Fibroblast of lung (primary cell): ENCODE measurements around the gene NDUFB2. TPM values are rescaled to one million over a fixed set of nuclear protein-coding genes. Genes with fewer than 3 reads are reported as not detected.
A peak's percentile ranks its signal among the peaks of the same experiment; 100 is the strongest.

ENCODE experiments used
- DNase-seq, 2 donors: peaks; one replicate each; pipeline versions ENCODE4 v3.0.0 to v3.0.0-alpha.2; 2010; ENCODE audit warnings: low read depth in 2 of 2
- H2AFZ ChIP-seq: 2 replicates; pipeline ENCODE4 v1.5.1; 2012; ENCODE audit warnings: low read length, control low read depth, inconsistent platforms
- H3K27ac ChIP-seq: 2 replicates; pipeline ENCODE4 v1.5.1; 2011; ENCODE audit warnings: low read length, control low read depth; ENCODE audit not compliant: insufficient read depth
- H3K27me3 ChIP-seq: 2 replicates; pipeline ENCODE4 v1.5.1; 2011; ENCODE audit warnings: mild to moderate bottlenecking, low read length; ENCODE audit not compliant: control insufficient read depth, insufficient read depth
- H3K36me3 ChIP-seq: 2 replicates; pipeline ENCODE4 v1.5.1; 2011; ENCODE audit warnings: low read length; ENCODE audit not compliant: control insufficient read depth, insufficient read depth
- H3K4me1 ChIP-seq: 2 replicates; pipeline ENCODE4 v1.5.1; 2011; ENCODE audit warnings: low read length; ENCODE audit not compliant: control insufficient read depth, insufficient read depth; ENCODE audit errors: extremely low read depth
- H3K4me2 ChIP-seq: 2 replicates; pipeline ENCODE4 v1.5.1; 2011; ENCODE audit warnings: low read length, control low read depth; ENCODE audit not compliant: insufficient read depth; ENCODE audit errors: extremely low read depth
- H3K4me3 ChIP-seq, 4 experiments: fragments of 200-600 bp in 1 of 4; sonication (generic) in 1 of 4; replicated peaks in 1 of 4; 2 replicates each; pipeline ENCODE4 v1.5.1; 2011 to 2016; ENCODE audit warnings: low read length in 4 of 4, low read depth in 3 of 4, mild to moderate bottlenecking in 3 of 4, control low read depth in 2 of 4, inconsistent platforms in 1 of 4, mixed read lengths in 1 of 4; ENCODE audit not compliant: insufficient read depth in 1 of 4; ENCODE audit errors: control extremely low read depth in 1 of 4
- H3K79me2 ChIP-seq: 2 replicates; pipeline ENCODE4 v1.5.1; 2012; ENCODE audit warnings: mild to moderate bottlenecking, low read length, inconsistent platforms; ENCODE audit not compliant: control insufficient read depth, insufficient read depth
- H3K9ac ChIP-seq: 2 replicates; pipeline ENCODE4 v1.5.1; 2011; ENCODE audit warnings: mild to moderate bottlenecking, low read length, control low read depth; ENCODE audit not compliant: insufficient read depth
- H3K9me3 ChIP-seq: 2 replicates; pipeline ENCODE4 v1.5.1; 2012; ENCODE audit warnings: low read depth, low read length; ENCODE audit not compliant: control insufficient read depth, insufficient read depth
- H4K20me1 ChIP-seq: 2 replicates; pipeline ENCODE4 v1.5.1; 2011; ENCODE audit warnings: low read length; ENCODE audit not compliant: control insufficient read depth, insufficient read depth; ENCODE audit errors: extremely low read depth
- CTCF ChIP-seq, 2 donors: IDR thresholded peaks in 1 of 2; conservative IDR thresholded peaks in 1 of 2; 1 replicate in 1 of 2; 2 replicates in 1 of 2; pipeline ENCODE4 v1.5.1; 2011 to 2012; ENCODE audit warnings: low read length in 2 of 2, control low read depth in 1 of 2, inconsistent platforms in 1 of 2, low read depth in 1 of 2, mild to moderate bottlenecking in 1 of 2
- EZH2 ChIP-seq: IDR thresholded peaks from 2 replicates; pipeline ENCODE4 v1.5.1; 2012; ENCODE audit warnings: low read length, control low read depth, mild to moderate bottlenecking; ENCODE audit errors: missing control alignments
- polyA plus RNA-seq, 2 donors: library from polyadenylated mRNA; depleted of rRNA in 1 of 2; stranded (reverse) in 1 of 2; unstranded in 1 of 2; fragments of >200 nt; gene quantifications; 2 replicates each; pipeline ENCODE4 v1.2.1, GENCODE V29; 2011 to 2012; ENCODE audit warnings: missing spikeins in 1 of 2
- total RNA-seq: library from RNA; depleted of rRNA; stranded (reverse); fragments of >200 nt; gene quantifications from 2 replicates; pipeline ENCODE4 v1.2.1, GENCODE V29; 2014

Gene NDUFB2
- total and polyA plus RNA-seq, 2 donors (not counting 1 experiment from before 2014, with no cell fraction given): 116 to 283 TPM

GRCh38 chr7:140695381-140695780 lies 1.1 kb upstream of the NDUFB2 start:
- H3K27me3 ChIP-seq: no peaks in the 10 kb centered on the region
- H3K79me2 ChIP-seq: peaks cover 31% of the 10 kb centered on the region
- peaks cover 4% of the 10 kb centered on the region for H3K4me1 ChIP-seq
- TF ChIP-seq EZH2 (no peak), CTCF (conservative IDR thresholded peaks at IDR 0.05 in 1 of 2, IDR thresholded peaks at IDR 0.05 in 1 of 2; ENCODE audit: low read depth in 1 of 2, low read length in 2 of 2) (no peak)
- H3K4me3 ChIP-seq: no peak overlapping the region
- H3K27ac ChIP-seq: no peak overlapping the region
- no peak overlapping the region for H3K4me2 ChIP-seq
- no peak for DNase-seq
- H3K9ac ChIP-seq: no peak overlapping the region
- H4K20me1 ChIP-seq: no peaks in the 10 kb centered on the region
- no peak overlapping the region for H2AFZ ChIP-seq
- no peaks in the 10 kb centered on the region for H3K36me3 ChIP-seq
- no peaks in the 10 kb centered on the region for H3K9me3 ChIP-seq

GRCh38 chr7:140696024-140696679 lies 356 bp upstream of the NDUFB2 start:
- Histone ChIP-seq H3K27ac (peak overlapping the region; percentile 90), H3K27me3 (no peaks in the 10 kb centered on the region)

More at GRCh38 chr7:140696024-140696679, 356 bp upstream of the NDUFB2 start:
- peak overlapping the region; percentile 91 for H2AFZ ChIP-seq
- H3K4me3 ChIP-seq: peak overlapping the region; percentile 71 to 95 (median 88)
- no peaks in the 10 kb centered on the region for H3K36me3 ChIP-seq
- H3K79me2 ChIP-seq: peaks cover 37% of the 10 kb centered on the region
- TF ChIP-seq CTCF (conservative IDR thresholded peaks at IDR 0.05 in 1 of 2, IDR thresholded peaks at IDR 0.05 in 1 of 2; ENCODE audit: low read depth in 1 of 2, low read length in 2 of 2) (no peak), EZH2 (no peak)
- H3K4me2 ChIP-seq: peak overlapping the region; percentile 79
- no peaks in the 10 kb centered on the region for H4K20me1 ChIP-seq
- peaks cover 4% of the 10 kb centered on the region for H3K4me1 ChIP-seq
- H3K9me3 ChIP-seq: no peaks in the 10 kb centered on the region
- peak overlapping the region; percentile 71 for H3K9ac ChIP-seq
- DNase-seq: peak; percentile 88 to 91
